Lung (tissue), 12 donors: ENCODE data around the gene USP21. TPM values are rescaled to one million over a fixed set of nuclear protein-coding genes. Genes with fewer than 3 reads are reported as not detected.

ENCODE experiments used
- ATAC-seq: fragments of 200-7000 bp; cut with Tn5 transposase; one replicate; pipeline ENCODE4 v1.9.1; 2020; ENCODE audit warnings: moderate number of reproducible peaks; ENCODE audit not compliant: insufficient read depth, low FRiP score
- DNase-seq, 3 donors: peaks; one replicate each; pipeline ENCODE4 v3.0.0-alpha.2; 2013 to 2017
- H3K27ac ChIP-seq, 2 donors: one replicate each; pipeline ENCODE4 v1.5.1; 2013; ENCODE audit warnings: mild to moderate bottlenecking in 2 of 2, moderate library complexity in 2 of 2, control low read depth in 1 of 2, inconsistent platforms in 1 of 2, low read depth in 1 of 2, low read length in 1 of 2
- H3K27me3 ChIP-seq, 3 donors: one replicate each; pipeline ENCODE4 v1.5.1; 2013; ENCODE audit warnings: low read length in 2 of 3; ENCODE audit not compliant: control insufficient read depth in 3 of 3, insufficient read depth in 3 of 3
- H3K36me3 ChIP-seq, 4 donors: one replicate each; pipeline ENCODE4 v1.5.1; 2013; ENCODE audit warnings: low read length in 4 of 4, mild to moderate bottlenecking in 1 of 4, moderate library complexity in 1 of 4; ENCODE audit not compliant: control insufficient read depth in 4 of 4, insufficient read depth in 4 of 4
- H3K4me1 ChIP-seq, 5 donors: one replicate each; pipeline ENCODE4 v1.5.1; 2013; ENCODE audit warnings: low read length in 5 of 5, mild to moderate bottlenecking in 2 of 5, moderate library complexity in 1 of 5; ENCODE audit not compliant: control insufficient read depth in 5 of 5, insufficient read depth in 5 of 5
- H3K4me3 ChIP-seq: one replicate; pipeline ENCODE4 v1.5.1; 2013; ENCODE audit warnings: mild to moderate bottlenecking, control low read depth, moderate library complexity
- H3K9ac ChIP-seq, 2 donors: one replicate each; pipeline ENCODE4 v1.5.1; 2013; ENCODE audit warnings: low read length in 2 of 2, control low read depth in 1 of 2; ENCODE audit not compliant: insufficient read depth in 1 of 2
- H3K9me3 ChIP-seq, 4 donors: one replicate each; pipeline ENCODE4 v1.5.1; 2013; ENCODE audit warnings: low read length in 3 of 4, mild to moderate bottlenecking in 1 of 4, moderate library complexity in 1 of 4; ENCODE audit not compliant: control insufficient read depth in 4 of 4, insufficient read depth in 3 of 4
- WGBS, 2 donors: extraction: QIAGEN DNeasy Blood & Tissue Kit; methylation state at CpG; one replicate each; pipeline ENCODE4 v1.1.7; 2013; 5-methylcytosine and 5-hydroxymethylcytosine counted together
- polyA plus RNA-seq, 2 donors: library from polyadenylated mRNA; stranded (reverse); fragments of 200-250 nt; gene quantifications; one replicate each; pipeline ENCODE4 v1.2.1, GENCODE V29; 2013
- total RNA-seq, 2 donors: library from RNA; depleted of rRNA in 1 of 2; stranded (reverse); fragments of >200 nt in 1 of 2; gene quantifications; one replicate each; pipeline ENCODE4 v1.2.1, GENCODE V29; 2014 to 2021
- TF ChIP-seq, protein P1 (sequence below): IDR thresholded peaks from 2 replicates; pipeline ENCODE4 v1.5.1; 2012; ENCODE audit warnings: mild to moderate bottlenecking; ENCODE audit errors: control extremely low read depth, extremely low read depth
- donor health status: control.
- donor health status: control.
- donor health status: Bipolar disorder and iron deficiency.
- donor health status: healthy.
- donor health status: DM: yes; HTN: yes; CAD: no.

USP21 gene
- total and polyA plus RNA-seq, 4 donors, result 18.2 to 28.6 (median 21.2) TPM

GRCh38 chr1:161177936-161178244 lies 18.6 kb downstream of the USP21 start:
- Histone ChIP-seq H3K9me3 (no peaks in the 10 kb centered on the region), H3K4me3 (peak overlapping the region; percentile 37), H3K27me3 (no peaks in the 10 kb centered on the region), H3K36me3 (peaks cover 4 to 33% (median 15%) of the 10 kb centered on the region in 4 donors), H3K9ac (peak overlapping the region; percentile 47 to 80), H3K27ac (peak overlapping the region; percentile 93 to 97), H3K4me1 (peaks cover 0 to 20% (median 7%) of the 10 kb centered on the region in 5 donors)
- WGBS, 2 donors, result 56 to 66% methylated on average over 9 of the region's 9 CpGs
- TF ChIP-seq, protein P1, sequence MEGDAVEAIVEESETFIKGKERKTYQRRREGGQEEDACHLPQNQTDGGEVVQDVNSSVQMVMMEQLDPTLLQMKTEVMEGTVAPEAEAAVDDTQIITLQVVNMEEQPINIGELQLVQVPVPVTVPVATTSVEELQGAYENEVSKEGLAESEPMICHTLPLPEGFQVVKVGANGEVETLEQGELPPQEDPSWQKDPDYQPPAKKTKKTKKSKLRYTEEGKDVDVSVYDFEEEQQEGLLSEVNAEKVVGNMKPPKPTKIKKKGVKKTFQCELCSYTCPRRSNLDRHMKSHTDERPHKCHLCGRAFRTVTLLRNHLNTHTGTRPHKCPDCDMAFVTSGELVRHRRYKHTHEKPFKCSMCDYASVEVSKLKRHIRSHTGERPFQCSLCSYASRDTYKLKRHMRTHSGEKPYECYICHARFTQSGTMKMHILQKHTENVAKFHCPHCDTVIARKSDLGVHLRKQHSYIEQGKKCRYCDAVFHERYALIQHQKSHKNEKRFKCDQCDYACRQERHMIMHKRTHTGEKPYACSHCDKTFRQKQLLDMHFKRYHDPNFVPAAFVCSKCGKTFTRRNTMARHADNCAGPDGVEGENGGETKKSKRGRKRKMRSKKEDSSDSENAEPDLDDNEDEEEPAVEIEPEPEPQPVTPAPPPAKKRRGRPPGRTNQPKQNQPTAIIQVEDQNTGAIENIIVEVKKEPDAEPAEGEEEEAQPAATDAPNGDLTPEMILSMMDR, result no peak
- ATAC-seq (no peak), DNase-seq (no peak)

GRCh38 chr1:161179698-161180097 lies 20.4 kb downstream of the USP21 start:
- peaks cover 0 to 14% (median 7%) of the 10 kb centered on the region in 5 donors for H3K4me1 ChIP-seq
- H3K9ac ChIP-seq, result no peak overlapping the region
- H3K27ac ChIP-seq, result no peak overlapping the region
- H3K36me3 ChIP-seq, result peaks cover 3 to 17% (median 5%) of the 10 kb centered on the region in 4 donors
- H3K4me3 ChIP-seq, result no peak overlapping the region
- no peaks in the 10 kb centered on the region for H3K27me3 ChIP-seq
- no peak for DNase-seq
- 95 to 98% methylated on average over 3 of the region's 3 CpGs for WGBS, 2 donors
- no peaks in the 10 kb centered on the region for H3K9me3 ChIP-seq
- ATAC-seq, result no peak
- TF ChIP-seq, protein P1, result no peak

- Histone ChIP-seq H3K27ac (no peak overlapping the region), H3K27me3 (no peaks in the 10 kb centered on the region), H3K9ac (no peak overlapping the region), H3K36me3 (peaks cover 0 to 8% (median under 1%) of the 10 kb centered on the region in 4 donors), H3K4me1 (peaks cover 1 to 19% (median 6%) of the 10 kb centered on the region in 5 donors), H3K9me3 (no peaks in the 10 kb centered on the region), H3K4me3 (no peak overlapping the region)
- 74 to 76% methylated on average over 1 of the region's 1 CpG for WGBS, 2 donors
- TF ChIP-seq, protein P1, result no peak
- DNase-seq, result peak in 1 of 3 donors; percentile 47
- ATAC-seq, result no peak
Observed at GRCh38 chr1:161180639-161181038, 21.3 kb downstream of the USP21 start.

DNA sequence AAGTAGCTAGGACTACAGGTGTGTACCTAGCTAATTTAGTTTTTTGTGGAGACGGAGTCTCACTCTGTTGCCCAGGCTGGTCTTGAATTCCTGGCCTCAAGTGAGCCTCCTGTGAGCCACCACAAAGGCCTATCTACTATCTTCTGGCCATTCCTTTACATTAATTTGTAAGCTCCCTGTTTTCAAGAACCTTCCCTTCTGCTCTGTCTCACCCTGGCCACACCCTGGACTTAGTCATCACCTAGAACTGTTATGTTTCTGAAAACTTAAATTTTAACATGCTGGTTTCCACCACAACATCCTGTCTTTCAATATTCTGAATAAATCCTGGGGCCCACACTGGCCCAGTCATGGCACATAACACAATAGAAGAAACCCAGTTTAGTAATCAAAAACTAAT lies 22.9 kb downstream of the USP21 start:
- H3K27me3 ChIP-seq, result no peaks in the 10 kb centered on the region
- ATAC-seq (no peak), DNase-seq (no peak)
- H3K9ac ChIP-seq, result no peak overlapping the region
- H3K4me1 ChIP-seq, result peaks cover 3 to 11% (median 6%) of the 10 kb centered on the region in 5 donors
- WGBS, 2 donors, result 89 to 100% methylated on average over 1 of the region's 1 CpG
- H3K4me3 ChIP-seq, result no peak overlapping the region
- H3K27ac ChIP-seq, result no peak overlapping the region
- H3K9me3 ChIP-seq, result no peaks in the 10 kb centered on the region
- TF ChIP-seq, protein P1, result no peak
- peaks cover 0 to under 1% (median 0%) of the 10 kb centered on the region in 4 donors for H3K36me3 ChIP-seq
